GM21367 (cell line): ENCODE results near the gene PDXK.

Source experiments
- ATAC-seq: cut with Tn5 transposase; IDR thresholded peaks from one replicate; pipeline ENCODE4 v1.9.1; 2021; ENCODE audit not compliant: unreplicated experiment

The PDXK gene

GRCh38 chr21:43761886-43762285, 43.0 kb downstream of the PDXK start:
- ATAC-seq, result no peak

GRCh38 chr21:43762303-43763128, 43.6 kb downstream of the PDXK start:
- no peak for ATAC-seq

GRCh38 chr21:43763901-43764523, 45.1 kb downstream of the PDXK start:
- ATAC-seq, result no peak

GRCh38 chr21:43764576-43765495, 45.9 kb downstream of the PDXK start:
- no peak for ATAC-seq

GRCh38 chr21:43766734-43767497, 48.0 kb downstream of the PDXK start:
- ATAC-seq, result no peak

GRCh38 chr21:43767498-43767983, 48.6 kb downstream of the PDXK start:
- no peak for ATAC-seq

GRCh38 chr21:43767984-43768867, 49.3 kb downstream of the PDXK start:
- no peak for ATAC-seq

GRCh38 chr21:43768868-43769167, 49.9 kb downstream of the PDXK start:
- ATAC-seq, result no peak

GRCh38 chr21:43769325-43769958, 50.5 kb downstream of the PDXK start:
- no peak for ATAC-seq

GRCh38 chr21:43770066-43770655, 51.2 kb downstream of the PDXK start:
- no peak for ATAC-seq

- ATAC-seq, result no peak
Measured at GRCh38 chr21:43771199-43771675, 52.3 kb downstream of the PDXK start.

- no peak for ATAC-seq
Measured at GRCh38 chr21:43771698-43772424, 52.9 kb downstream of the PDXK start.

GRCh38 chr21:43772425-43772821, 53.5 kb downstream of the PDXK start:
- ATAC-seq, result no peak

GRCh38 chr21:43774163-43774562, 55.2 kb downstream of the PDXK start:
- no peak for ATAC-seq

- ATAC-seq, result no peak
Measured at GRCh38 chr21:43775190-43775589, 56.3 kb downstream of the PDXK start.

GRCh38 chr21:43775795-43776430, 57.0 kb downstream of the PDXK start, which contains the start of gene CSTB:
Gene CSTB, minus strand, starts transcription at chr21:43776308. Its CDS starts 39 bp downstream, at chr21:43776269.
- peak; percentile 61 for ATAC-seq

- no peak for ATAC-seq
Measured at GRCh38 chr21:43777953-43778352, 59.0 kb downstream of the PDXK start.
